ENCODE data around the gene KNCN.

Gene KNCN

DNA sequence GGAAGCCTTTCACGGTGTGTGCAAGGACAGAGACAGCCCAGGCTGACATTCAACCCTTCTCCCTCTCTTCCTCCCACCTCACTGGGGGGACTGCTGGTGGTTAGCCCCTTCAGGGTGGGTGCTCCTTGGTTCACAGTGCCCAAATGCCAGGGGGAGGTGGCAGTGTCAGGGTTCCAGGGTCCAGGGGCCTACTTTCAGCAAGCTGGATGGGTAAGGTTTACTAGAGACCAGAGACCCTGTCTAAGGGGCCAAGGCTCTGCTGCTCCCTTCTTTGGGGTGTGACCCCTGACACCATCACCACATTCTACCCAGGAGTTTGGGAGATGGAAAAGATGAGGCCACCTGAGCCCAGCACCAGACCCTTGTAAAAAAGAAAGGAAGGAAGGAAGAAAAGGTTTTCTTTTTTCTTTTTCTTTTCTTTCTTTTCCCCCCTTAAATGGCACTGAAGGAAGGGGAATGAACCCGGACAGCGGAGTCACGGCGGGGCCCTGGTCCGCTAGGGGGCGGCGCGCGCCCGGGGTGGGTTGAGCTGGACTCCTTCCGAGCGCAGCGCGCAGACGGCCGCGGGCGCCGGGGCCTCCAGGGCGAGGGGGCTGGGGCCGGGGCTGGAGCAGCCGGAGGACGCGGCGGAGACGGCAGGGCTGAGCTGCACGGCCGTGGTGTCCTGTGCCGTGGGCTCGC, 18.8 kb downstream of the KNCN start:
- H2BK15ac ChIP-seq (ENCODE audit: low read length): no peak overlapping the region
- H3K79me1 ChIP-seq (ENCODE audit: low read depth, low read length): no peaks in the 10 kb centered on the region
- WGBS, 2 donors (ENCODE audit: extremely low coverage in 2 of 2, insufficient read length in 2 of 2, insufficient replicate concordance in 1 of 2): no CpG with 5 or more reads among the region's 31 CpGs
- peak; percentile 68 for DNase-seq (ENCODE audit: low spot score)
- no peak overlapping the region for H4K8ac ChIP-seq (ENCODE audit: low read depth, low read length)
- no peak overlapping the region for H4K91ac ChIP-seq (ENCODE audit: low read depth, low read length, poor library complexity)
- H2BK5ac ChIP-seq (ENCODE audit: low read length): no peak overlapping the region
- peaks cover 0 to 2% of the 10 kb centered on the region in 2 donors for H3K4me1 ChIP-seq (ENCODE audit: control insufficient read depth in 2 of 2, insufficient read depth in 1 of 2, low read depth in 1 of 2, low read length in 2 of 2)
- no peak overlapping the region for H3K27ac ChIP-seq (replicated peaks; ENCODE audit: low read length)
- H3K14ac ChIP-seq (ENCODE audit: low read length): no peak overlapping the region
- peak overlapping the region; percentile 93 for H2AFZ ChIP-seq (ENCODE audit: low read length)
- H3K4me3 ChIP-seq (ENCODE audit: low read length in 2 of 2): peak overlapping the region; percentile 41 to 78
- peak overlapping the region; percentile 75 for H3K4me2 ChIP-seq (ENCODE audit: insufficient read depth, low read length, poor library complexity, severe bottlenecking)
- H3K9me3 ChIP-seq (replicated peaks in 1 of 2; ENCODE audit: control insufficient read depth in 2 of 2, insufficient read depth in 1 of 2, low read depth in 1 of 2, low read length in 2 of 2): peaks cover 2 to 12% of the 10 kb centered on the region in 2 donors
- H3K23ac ChIP-seq (ENCODE audit: low read depth, low read length, poor library complexity): no peak overlapping the region
- no peak overlapping the region for H2BK120ac ChIP-seq (ENCODE audit: low read depth, low read length)
- peaks cover 4 to 93% (median 58%) of the 10 kb centered on the region in 3 experiments for H3K27me3 ChIP-seq (ENCODE audit: control insufficient read depth in 3 of 3, insufficient read depth in 3 of 3, low read depth in 1 of 3, low read length in 3 of 3)
- peak overlapping the region; percentile 25 for H3K18ac ChIP-seq (ENCODE audit: low read length)
- H2AK5ac ChIP-seq (ENCODE audit: low read depth, low read length): no peak overlapping the region
- H3K9ac ChIP-seq (ENCODE audit: low read depth, low read length, poor library complexity): no peak overlapping the region
- H3K4ac ChIP-seq (ENCODE audit: low read length): no peak overlapping the region
- no peaks in the 10 kb centered on the region for H3K36me3 ChIP-seq (replicated peaks in 1 of 2; ENCODE audit: control insufficient read depth in 2 of 2, insufficient read depth in 2 of 2, low read length in 2 of 2)
- H2BK12ac ChIP-seq (ENCODE audit: low read length): no peak overlapping the region

DNA sequence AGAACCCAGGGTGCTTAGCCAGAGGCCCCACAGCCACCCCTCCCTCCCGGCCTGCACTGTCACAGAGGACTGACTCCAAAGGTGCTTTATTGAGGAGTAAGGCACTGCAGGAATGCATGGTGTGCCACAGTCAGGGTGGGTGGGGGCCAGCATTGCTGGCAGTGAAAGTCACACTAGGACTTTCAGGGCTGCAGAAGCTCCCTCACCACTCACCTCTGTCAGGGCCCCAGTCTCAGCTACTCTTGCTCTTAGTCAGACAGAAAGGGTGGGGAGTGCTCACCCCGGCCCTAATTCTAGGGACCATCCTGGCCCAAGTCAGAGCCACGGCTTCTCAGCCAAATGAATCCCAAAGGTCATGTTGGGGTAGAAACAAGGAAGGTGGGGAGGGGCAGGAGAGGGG, 19.4 kb downstream of the KNCN start:
- Histone ChIP-seq H3K79me1 (ENCODE audit: low read depth, low read length) (no peaks in the 10 kb centered on the region), H3K23ac (ENCODE audit: low read depth, low read length, poor library complexity) (no peak overlapping the region), H3K18ac (ENCODE audit: low read length) (peak overlapping the region; percentile 6), H4K91ac (ENCODE audit: low read depth, low read length, poor library complexity) (no peak overlapping the region), H3K36me3 (replicated peaks in 1 of 2; ENCODE audit: control insufficient read depth in 2 of 2, insufficient read depth in 2 of 2, low read length in 2 of 2) (no peaks in the 10 kb centered on the region), H2BK15ac (ENCODE audit: low read length) (no peak overlapping the region), H2BK5ac (ENCODE audit: low read length) (no peak overlapping the region), H3K27ac (replicated peaks; ENCODE audit: low read length) (no peak overlapping the region), H3K9ac (ENCODE audit: low read depth, low read length, poor library complexity) (no peak overlapping the region), H2AK5ac (ENCODE audit: low read depth, low read length) (no peak overlapping the region), H3K14ac (ENCODE audit: low read length) (no peak overlapping the region), H3K4me3 (ENCODE audit: low read length in 2 of 2) (no peak overlapping the region), H2BK120ac (ENCODE audit: low read depth, low read length) (no peak overlapping the region), H2BK12ac (ENCODE audit: low read length) (no peak overlapping the region), H3K4me1 (ENCODE audit: control insufficient read depth in 2 of 2, insufficient read depth in 1 of 2, low read depth in 1 of 2, low read length in 2 of 2) (peaks cover 0 to 2% of the 10 kb centered on the region in 2 donors), H4K8ac (ENCODE audit: low read depth, low read length) (no peak overlapping the region), H3K4ac (ENCODE audit: low read length) (no peak overlapping the region), H3K27me3 (ENCODE audit: control insufficient read depth in 3 of 3, insufficient read depth in 3 of 3, low read depth in 1 of 3, low read length in 3 of 3) (peaks cover 4 to 94% (median 64%) of the 10 kb centered on the region in 3 experiments), H2AFZ (ENCODE audit: low read length) (no peak overlapping the region), H3K4me2 (ENCODE audit: insufficient read depth, low read length, poor library complexity, severe bottlenecking) (no peak overlapping the region), H3K9me3 (replicated peaks in 1 of 2; ENCODE audit: control insufficient read depth in 2 of 2, insufficient read depth in 1 of 2, low read depth in 1 of 2, low read length in 2 of 2) (peaks cover 2 to 12% of the 10 kb centered on the region in 2 donors)
- no CpG with 5 or more reads among the region's 3 CpGs for WGBS, 2 donors (ENCODE audit: extremely low coverage in 2 of 2, insufficient read length in 2 of 2, insufficient replicate concordance in 1 of 2)
- DNase-seq (ENCODE audit: low spot score): no peak

DNA sequence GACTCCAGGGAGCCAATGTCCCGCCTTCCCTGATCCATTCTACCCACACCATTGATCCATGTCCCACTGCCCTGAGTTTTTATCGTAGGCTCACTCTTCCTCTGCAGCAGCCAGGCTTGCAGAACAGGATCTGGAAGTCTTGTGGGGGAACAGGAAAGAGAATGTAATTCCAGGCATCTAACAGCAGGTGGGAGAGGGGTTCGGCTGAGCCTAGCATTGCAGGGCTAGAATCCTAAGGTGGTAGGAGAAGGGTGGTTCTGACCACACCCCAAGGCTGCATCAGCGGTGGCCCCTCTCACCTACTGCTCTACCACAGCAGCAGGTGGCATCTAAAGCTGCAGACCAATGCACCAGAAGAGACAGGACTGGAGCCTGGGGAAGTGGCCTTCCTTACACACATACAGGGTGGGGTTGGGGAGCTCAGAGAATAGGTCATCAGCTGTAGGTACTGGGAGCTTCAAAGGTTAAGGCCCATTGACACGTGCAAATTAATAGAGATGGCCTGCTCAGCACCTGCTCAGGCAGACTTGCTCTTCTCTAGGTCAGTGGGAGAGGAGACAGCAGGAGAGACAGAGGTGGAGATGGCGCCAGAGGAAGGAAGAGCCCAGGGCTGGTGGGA, 20.5 kb downstream of the KNCN start:
- H4K8ac ChIP-seq (ENCODE audit: low read depth, low read length): no peak overlapping the region
- no peak overlapping the region for H3K14ac ChIP-seq (ENCODE audit: low read length)
- peaks cover 2 to 6% of the 10 kb centered on the region in 2 donors for H3K9me3 ChIP-seq (replicated peaks in 1 of 2; ENCODE audit: control insufficient read depth in 2 of 2, insufficient read depth in 1 of 2, low read depth in 1 of 2, low read length in 2 of 2)
- no peak overlapping the region for H3K18ac ChIP-seq (ENCODE audit: low read length)
- no peak overlapping the region for H4K91ac ChIP-seq (ENCODE audit: low read depth, low read length, poor library complexity)
- no peak overlapping the region for H3K27ac ChIP-seq (replicated peaks; ENCODE audit: low read length)
- WGBS, 2 donors (ENCODE audit: extremely low coverage in 2 of 2, insufficient read length in 2 of 2, insufficient replicate concordance in 1 of 2): no CpG with 5 or more reads among the region's 6 CpGs
- H3K23ac ChIP-seq (ENCODE audit: low read depth, low read length, poor library complexity): no peak overlapping the region
- H3K79me1 ChIP-seq (ENCODE audit: low read depth, low read length): no peaks in the 10 kb centered on the region
- H3K27me3 ChIP-seq (ENCODE audit: control insufficient read depth in 3 of 3, insufficient read depth in 3 of 3, low read depth in 1 of 3, low read length in 3 of 3): peaks cover 4 to 97% (median 75%) of the 10 kb centered on the region in 3 experiments
- H2BK15ac ChIP-seq (ENCODE audit: low read length): no peak overlapping the region
- no peak overlapping the region for H2BK12ac ChIP-seq (ENCODE audit: low read length)
- H3K9ac ChIP-seq (ENCODE audit: low read depth, low read length, poor library complexity): no peak overlapping the region
- no peak overlapping the region for H3K4me3 ChIP-seq (ENCODE audit: low read length in 2 of 2)
- no peak overlapping the region for H3K4me2 ChIP-seq (ENCODE audit: insufficient read depth, low read length, poor library complexity, severe bottlenecking)
- no peak overlapping the region for H2BK120ac ChIP-seq (ENCODE audit: low read depth, low read length)
- H2BK5ac ChIP-seq (ENCODE audit: low read length): no peak overlapping the region
- DNase-seq (ENCODE audit: low spot score): no peak
- no peak overlapping the region for H2AFZ ChIP-seq (ENCODE audit: low read length)
- peaks cover 0 to 9% of the 10 kb centered on the region in 2 donors for H3K4me1 ChIP-seq (ENCODE audit: control insufficient read depth in 2 of 2, insufficient read depth in 1 of 2, low read depth in 1 of 2, low read length in 2 of 2)
- H3K36me3 ChIP-seq (replicated peaks in 1 of 2; ENCODE audit: control insufficient read depth in 2 of 2, insufficient read depth in 2 of 2, low read length in 2 of 2): no peaks in the 10 kb centered on the region
- peak overlapping the region; percentile 61 for H2AK5ac ChIP-seq (ENCODE audit: low read depth, low read length)
- no peak overlapping the region for H3K4ac ChIP-seq (ENCODE audit: low read length)

DNA sequence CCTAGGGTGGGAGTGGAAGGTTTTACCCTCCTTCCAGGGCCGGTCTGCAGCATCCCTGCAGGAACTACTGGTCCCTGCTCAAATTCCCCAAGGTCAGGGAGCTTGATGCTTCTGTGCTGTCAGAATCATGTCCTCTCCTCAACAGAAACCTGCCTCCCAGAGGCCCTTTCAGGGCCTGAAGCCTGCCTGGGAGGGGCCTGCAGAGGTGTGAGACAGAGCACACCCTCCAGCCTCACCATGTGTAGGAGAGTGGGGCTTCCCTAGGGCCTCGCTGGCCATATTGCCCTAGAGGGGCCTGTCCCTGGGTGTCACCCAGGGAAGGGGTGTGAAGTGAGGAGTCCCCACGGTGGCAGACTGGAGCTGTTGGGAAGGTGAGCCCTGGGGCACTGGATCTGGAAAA, 21.1 kb downstream of the KNCN start:
- Histone ChIP-seq H3K18ac (ENCODE audit: low read length) (no peak overlapping the region), H2AK5ac (ENCODE audit: low read depth, low read length) (no peak overlapping the region), H3K27me3 (ENCODE audit: control insufficient read depth in 3 of 3, insufficient read depth in 3 of 3, low read depth in 1 of 3, low read length in 3 of 3) (peaks cover 8 to 97% (median 80%) of the 10 kb centered on the region in 3 experiments), H3K4me2 (ENCODE audit: insufficient read depth, low read length, poor library complexity, severe bottlenecking) (no peak overlapping the region), H3K4me1 (ENCODE audit: control insufficient read depth in 2 of 2, insufficient read depth in 1 of 2, low read depth in 1 of 2, low read length in 2 of 2) (peaks cover 0 to 15% of the 10 kb centered on the region in 2 donors), H3K27ac (replicated peaks; ENCODE audit: low read length) (no peak overlapping the region), H3K36me3 (replicated peaks in 1 of 2; ENCODE audit: control insufficient read depth in 2 of 2, insufficient read depth in 2 of 2, low read length in 2 of 2) (no peaks in the 10 kb centered on the region), H2BK12ac (ENCODE audit: low read length) (no peak overlapping the region), H2AFZ (ENCODE audit: low read length) (no peak overlapping the region), H4K8ac (ENCODE audit: low read depth, low read length) (no peak overlapping the region), H3K4me3 (ENCODE audit: low read length in 2 of 2) (no peak overlapping the region), H3K79me1 (ENCODE audit: low read depth, low read length) (no peaks in the 10 kb centered on the region), H3K14ac (ENCODE audit: low read length) (no peak overlapping the region), H2BK15ac (ENCODE audit: low read length) (no peak overlapping the region), H2BK120ac (ENCODE audit: low read depth, low read length) (no peak overlapping the region), H3K9me3 (replicated peaks in 1 of 2; ENCODE audit: control insufficient read depth in 2 of 2, insufficient read depth in 1 of 2, low read depth in 1 of 2, low read length in 2 of 2) (peaks cover 1 to 3% of the 10 kb centered on the region in 2 donors), H3K9ac (ENCODE audit: low read depth, low read length, poor library complexity) (no peak overlapping the region), H2BK5ac (ENCODE audit: low read length) (no peak overlapping the region), H3K4ac (ENCODE audit: low read length) (no peak overlapping the region), H3K23ac (ENCODE audit: low read depth, low read length, poor library complexity) (no peak overlapping the region), H4K91ac (ENCODE audit: low read depth, low read length, poor library complexity) (no peak overlapping the region)
- no CpG with 5 or more reads among the region's 3 CpGs for WGBS, 2 donors (ENCODE audit: extremely low coverage in 2 of 2, insufficient read length in 2 of 2, insufficient replicate concordance in 1 of 2)
- no peak for DNase-seq (ENCODE audit: low spot score)
